ENCODE results near the gene ARHGEF18.

DNA sequence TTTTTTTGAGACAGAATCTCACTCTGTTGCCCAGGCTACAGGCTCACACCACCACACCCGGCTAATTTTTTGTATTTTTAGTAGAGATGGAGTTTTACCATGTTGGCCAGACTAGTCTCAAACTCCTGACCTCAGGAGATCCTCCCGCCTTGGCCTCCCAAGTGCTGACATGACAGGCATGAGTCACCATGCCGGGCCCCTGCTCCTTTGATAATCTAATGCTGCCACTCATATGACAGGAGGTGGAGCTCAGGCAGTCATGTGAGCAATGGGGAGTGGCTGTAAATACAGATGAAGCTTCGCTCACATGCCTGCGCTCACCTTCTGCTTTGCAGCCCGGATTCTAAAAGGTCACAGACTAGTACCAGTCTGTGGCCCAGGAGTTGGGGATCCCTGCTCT is 25.1 kb downstream of the ARHGEF18 start:
- TF ChIP-seq, protein P1, sequence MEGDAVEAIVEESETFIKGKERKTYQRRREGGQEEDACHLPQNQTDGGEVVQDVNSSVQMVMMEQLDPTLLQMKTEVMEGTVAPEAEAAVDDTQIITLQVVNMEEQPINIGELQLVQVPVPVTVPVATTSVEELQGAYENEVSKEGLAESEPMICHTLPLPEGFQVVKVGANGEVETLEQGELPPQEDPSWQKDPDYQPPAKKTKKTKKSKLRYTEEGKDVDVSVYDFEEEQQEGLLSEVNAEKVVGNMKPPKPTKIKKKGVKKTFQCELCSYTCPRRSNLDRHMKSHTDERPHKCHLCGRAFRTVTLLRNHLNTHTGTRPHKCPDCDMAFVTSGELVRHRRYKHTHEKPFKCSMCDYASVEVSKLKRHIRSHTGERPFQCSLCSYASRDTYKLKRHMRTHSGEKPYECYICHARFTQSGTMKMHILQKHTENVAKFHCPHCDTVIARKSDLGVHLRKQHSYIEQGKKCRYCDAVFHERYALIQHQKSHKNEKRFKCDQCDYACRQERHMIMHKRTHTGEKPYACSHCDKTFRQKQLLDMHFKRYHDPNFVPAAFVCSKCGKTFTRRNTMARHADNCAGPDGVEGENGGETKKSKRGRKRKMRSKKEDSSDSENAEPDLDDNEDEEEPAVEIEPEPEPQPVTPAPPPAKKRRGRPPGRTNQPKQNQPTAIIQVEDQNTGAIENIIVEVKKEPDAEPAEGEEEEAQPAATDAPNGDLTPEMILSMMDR (conservative IDR thresholded peaks at IDR 0.05; ENCODE audit: low read depth in 2 of 2), result no peak
- TF ChIP-seq JUNB (IDR thresholded peaks at IDR 0.05; ENCODE audit: unreplicated experiment) (no peak), EZH2 (IDR thresholded peaks at IDR 0.05; ENCODE audit: low read depth, unreplicated experiment) (no peak), EZH2phosphoT487 (IDR thresholded peaks at IDR 0.05; ENCODE audit: unreplicated experiment) (no peak), POLR2AphosphoS5 (IDR thresholded peaks at IDR 0.05; ENCODE audit: low read depth) (no peak), STAT1 (IDR thresholded peaks at IDR 0.05; ENCODE audit: unreplicated experiment) (no peak), CREB1 (CRISPR knock-in tag; IDR thresholded peaks at IDR 0.05; ENCODE audit: low read depth) (no peak), ZNF331 (CRISPR knock-in tag; IDR thresholded peaks at IDR 0.05; ENCODE audit: low read depth) (no peak), ZNF114 (CRISPR knock-in tag; IDR thresholded peaks at IDR 0.05) (no peak)
- TF ChIP-seq, protein P2, sequence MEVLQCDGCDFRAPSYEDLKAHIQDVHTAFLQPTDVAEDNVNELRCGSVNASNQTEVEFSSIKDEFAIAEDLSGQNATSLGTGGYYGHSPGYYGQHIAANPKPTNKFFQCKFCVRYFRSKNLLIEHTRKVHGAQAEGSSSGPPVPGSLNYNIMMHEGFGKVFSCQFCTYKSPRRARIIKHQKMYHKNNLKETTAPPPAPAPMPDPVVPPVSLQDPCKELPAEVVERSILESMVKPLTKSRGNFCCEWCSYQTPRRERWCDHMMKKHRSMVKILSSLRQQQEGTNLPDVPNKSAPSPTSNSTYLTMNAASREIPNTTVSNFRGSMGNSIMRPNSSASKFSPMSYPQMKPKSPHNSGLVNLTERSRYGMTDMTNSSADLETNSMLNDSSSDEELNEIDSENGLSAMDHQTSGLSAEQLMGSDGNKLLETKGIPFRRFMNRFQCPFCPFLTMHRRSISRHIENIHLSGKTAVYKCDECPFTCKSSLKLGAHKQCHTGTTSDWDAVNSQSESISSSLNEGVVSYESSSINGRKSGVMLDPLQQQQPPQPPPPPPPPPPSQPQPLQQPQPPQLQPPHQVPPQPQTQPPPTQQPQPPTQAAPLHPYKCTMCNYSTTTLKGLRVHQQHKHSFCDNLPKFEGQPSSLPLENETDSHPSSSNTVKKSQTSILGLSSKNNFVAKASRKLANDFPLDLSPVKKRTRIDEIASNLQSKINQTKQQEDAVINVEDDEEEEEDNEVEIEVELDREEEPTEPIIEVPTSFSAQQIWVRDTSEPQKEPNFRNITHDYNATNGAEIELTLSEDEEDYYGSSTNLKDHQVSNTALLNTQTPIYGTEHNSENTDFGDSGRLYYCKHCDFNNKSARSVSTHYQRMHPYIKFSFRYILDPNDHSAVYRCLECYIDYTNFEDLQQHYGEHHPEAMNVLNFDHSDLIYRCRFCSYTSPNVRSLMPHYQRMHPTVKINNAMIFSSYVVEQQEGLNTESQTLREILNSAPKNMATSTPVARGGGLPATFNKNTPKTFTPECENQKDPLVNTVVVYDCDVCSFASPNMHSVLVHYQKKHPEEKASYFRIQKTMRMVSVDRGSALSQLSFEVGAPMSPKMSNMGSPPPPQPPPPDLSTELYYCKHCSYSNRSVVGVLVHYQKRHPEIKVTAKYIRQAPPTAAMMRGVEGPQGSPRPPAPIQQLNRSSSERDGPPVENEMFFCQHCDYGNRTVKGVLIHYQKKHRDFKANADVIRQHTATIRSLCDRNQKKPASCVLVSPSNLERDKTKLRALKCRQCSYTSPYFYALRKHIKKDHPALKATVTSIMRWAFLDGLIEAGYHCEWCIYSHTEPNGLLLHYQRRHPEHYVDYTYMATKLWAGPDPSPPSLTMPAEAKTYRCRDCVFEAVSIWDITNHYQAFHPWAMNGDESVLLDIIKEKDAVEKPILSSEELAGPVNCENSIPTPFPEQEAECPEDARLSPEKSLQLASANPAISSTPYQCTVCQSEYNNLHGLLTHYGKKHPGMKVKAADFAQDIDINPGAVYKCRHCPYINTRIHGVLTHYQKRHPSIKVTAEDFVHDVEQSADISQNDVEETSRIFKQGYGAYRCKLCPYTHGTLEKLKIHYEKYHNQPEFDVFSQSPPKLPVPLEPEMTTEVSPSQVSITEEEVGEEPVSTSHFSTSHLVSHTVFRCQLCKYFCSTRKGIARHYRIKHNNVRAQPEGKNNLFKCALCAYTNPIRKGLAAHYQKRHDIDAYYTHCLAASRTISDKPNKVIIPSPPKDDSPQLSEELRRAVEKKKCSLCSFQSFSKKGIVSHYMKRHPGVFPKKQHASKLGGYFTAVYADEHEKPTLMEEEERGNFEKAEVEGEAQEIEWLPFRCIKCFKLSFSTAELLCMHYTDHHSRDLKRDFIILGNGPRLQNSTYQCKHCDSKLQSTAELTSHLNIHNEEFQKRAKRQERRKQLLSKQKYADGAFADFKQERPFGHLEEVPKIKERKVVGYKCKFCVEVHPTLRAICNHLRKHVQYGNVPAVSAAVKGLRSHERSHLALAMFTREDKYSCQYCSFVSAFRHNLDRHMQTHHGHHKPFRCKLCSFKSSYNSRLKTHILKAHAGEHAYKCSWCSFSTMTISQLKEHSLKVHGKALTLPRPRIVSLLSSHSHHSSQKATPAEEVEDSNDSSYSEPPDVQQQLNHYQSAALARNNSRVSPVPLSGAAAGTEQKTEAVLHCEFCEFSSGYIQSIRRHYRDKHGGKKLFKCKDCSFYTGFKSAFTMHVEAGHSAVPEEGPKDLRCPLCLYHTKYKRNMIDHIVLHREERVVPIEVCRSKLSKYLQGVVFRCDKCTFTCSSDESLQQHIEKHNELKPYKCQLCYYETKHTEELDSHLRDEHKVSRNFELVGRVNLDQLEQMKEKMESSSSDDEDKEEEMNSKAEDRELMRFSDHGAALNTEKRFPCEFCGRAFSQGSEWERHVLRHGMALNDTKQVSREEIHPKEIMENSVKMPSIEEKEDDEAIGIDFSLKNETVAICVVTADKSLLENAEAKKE (CRISPR knock-in tag; IDR thresholded peaks at IDR 0.05), result no peak
- TF ChIP-seq, protein P3, sequence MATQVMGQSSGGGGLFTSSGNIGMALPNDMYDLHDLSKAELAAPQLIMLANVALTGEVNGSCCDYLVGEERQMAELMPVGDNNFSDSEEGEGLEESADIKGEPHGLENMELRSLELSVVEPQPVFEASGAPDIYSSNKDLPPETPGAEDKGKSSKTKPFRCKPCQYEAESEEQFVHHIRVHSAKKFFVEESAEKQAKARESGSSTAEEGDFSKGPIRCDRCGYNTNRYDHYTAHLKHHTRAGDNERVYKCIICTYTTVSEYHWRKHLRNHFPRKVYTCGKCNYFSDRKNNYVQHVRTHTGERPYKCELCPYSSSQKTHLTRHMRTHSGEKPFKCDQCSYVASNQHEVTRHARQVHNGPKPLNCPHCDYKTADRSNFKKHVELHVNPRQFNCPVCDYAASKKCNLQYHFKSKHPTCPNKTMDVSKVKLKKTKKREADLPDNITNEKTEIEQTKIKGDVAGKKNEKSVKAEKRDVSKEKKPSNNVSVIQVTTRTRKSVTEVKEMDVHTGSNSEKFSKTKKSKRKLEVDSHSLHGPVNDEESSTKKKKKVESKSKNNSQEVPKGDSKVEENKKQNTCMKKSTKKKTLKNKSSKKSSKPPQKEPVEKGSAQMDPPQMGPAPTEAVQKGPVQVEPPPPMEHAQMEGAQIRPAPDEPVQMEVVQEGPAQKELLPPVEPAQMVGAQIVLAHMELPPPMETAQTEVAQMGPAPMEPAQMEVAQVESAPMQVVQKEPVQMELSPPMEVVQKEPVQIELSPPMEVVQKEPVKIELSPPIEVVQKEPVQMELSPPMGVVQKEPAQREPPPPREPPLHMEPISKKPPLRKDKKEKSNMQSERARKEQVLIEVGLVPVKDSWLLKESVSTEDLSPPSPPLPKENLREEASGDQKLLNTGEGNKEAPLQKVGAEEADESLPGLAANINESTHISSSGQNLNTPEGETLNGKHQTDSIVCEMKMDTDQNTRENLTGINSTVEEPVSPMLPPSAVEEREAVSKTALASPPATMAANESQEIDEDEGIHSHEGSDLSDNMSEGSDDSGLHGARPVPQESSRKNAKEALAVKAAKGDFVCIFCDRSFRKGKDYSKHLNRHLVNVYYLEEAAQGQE (IDR thresholded peaks at IDR 0.05; ENCODE audit: unreplicated experiment), result no peak
- TF ChIP-seq, protein P4, sequence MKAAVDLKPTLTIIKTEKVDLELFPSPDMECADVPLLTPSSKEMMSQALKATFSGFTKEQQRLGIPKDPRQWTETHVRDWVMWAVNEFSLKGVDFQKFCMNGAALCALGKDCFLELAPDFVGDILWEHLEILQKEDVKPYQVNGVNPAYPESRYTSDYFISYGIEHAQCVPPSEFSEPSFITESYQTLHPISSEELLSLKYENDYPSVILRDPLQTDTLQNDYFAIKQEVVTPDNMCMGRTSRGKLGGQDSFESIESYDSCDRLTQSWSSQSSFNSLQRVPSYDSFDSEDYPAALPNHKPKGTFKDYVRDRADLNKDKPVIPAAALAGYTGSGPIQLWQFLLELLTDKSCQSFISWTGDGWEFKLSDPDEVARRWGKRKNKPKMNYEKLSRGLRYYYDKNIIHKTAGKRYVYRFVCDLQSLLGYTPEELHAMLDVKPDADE (IDR thresholded peaks at IDR 0.05), result no peak
